Lung (tissue), 13 donors: ENCODE measurements around the gene METAP2. TPM values are rescaled to one million over a fixed set of nuclear protein-coding genes. Genes with fewer than 3 reads are reported as not detected.

Experiments
- ATAC-seq: fragments of 200-7000 bp; cut with Tn5 transposase; one replicate; pipeline ENCODE4 v1.9.1; 2020; ENCODE audit warnings: moderate number of reproducible peaks; ENCODE audit not compliant: insufficient read depth, low FRiP score
- DNase-seq, 3 donors: peaks; one replicate each; pipeline ENCODE4 v3.0.0-alpha.2; 2013 to 2017
- H3K27ac ChIP-seq, 2 donors: one replicate each; pipeline ENCODE4 v1.5.1; 2013; ENCODE audit warnings: mild to moderate bottlenecking in 2 of 2, moderate library complexity in 2 of 2, control low read depth in 1 of 2, inconsistent platforms in 1 of 2, low read depth in 1 of 2, low read length in 1 of 2
- H3K27me3 ChIP-seq, 3 donors: one replicate each; pipeline ENCODE4 v1.5.1; 2013; ENCODE audit warnings: low read length in 2 of 3; ENCODE audit not compliant: control insufficient read depth in 3 of 3, insufficient read depth in 3 of 3
- H3K36me3 ChIP-seq, 4 donors: one replicate each; pipeline ENCODE4 v1.5.1; 2013; ENCODE audit warnings: low read length in 4 of 4, mild to moderate bottlenecking in 1 of 4, moderate library complexity in 1 of 4; ENCODE audit not compliant: control insufficient read depth in 4 of 4, insufficient read depth in 4 of 4
- H3K4me1 ChIP-seq, 5 donors: one replicate each; pipeline ENCODE4 v1.5.1; 2013; ENCODE audit warnings: low read length in 5 of 5, mild to moderate bottlenecking in 2 of 5, moderate library complexity in 1 of 5; ENCODE audit not compliant: control insufficient read depth in 5 of 5, insufficient read depth in 5 of 5
- H3K4me3 ChIP-seq: one replicate; pipeline ENCODE4 v1.5.1; 2013; ENCODE audit warnings: mild to moderate bottlenecking, control low read depth, moderate library complexity
- H3K9ac ChIP-seq, 2 donors: one replicate each; pipeline ENCODE4 v1.5.1; 2013; ENCODE audit warnings: low read length in 2 of 2, control low read depth in 1 of 2; ENCODE audit not compliant: insufficient read depth in 1 of 2
- H3K9me3 ChIP-seq, 4 donors: one replicate each; pipeline ENCODE4 v1.5.1; 2013; ENCODE audit warnings: low read length in 3 of 4, mild to moderate bottlenecking in 1 of 4, moderate library complexity in 1 of 4; ENCODE audit not compliant: control insufficient read depth in 4 of 4, insufficient read depth in 3 of 4
- CTCF ChIP-seq: IDR thresholded peaks from 2 replicates; pipeline ENCODE4 v1.5.1; 2012; ENCODE audit warnings: mild to moderate bottlenecking; ENCODE audit errors: control extremely low read depth, extremely low read depth
- WGBS, 2 donors: extraction: QIAGEN DNeasy Blood & Tissue Kit; methylation state at CpG; one replicate each; pipeline ENCODE4 v1.1.7; 2013; 5-methylcytosine and 5-hydroxymethylcytosine counted together
- polyA plus RNA-seq, 2 donors: library from polyadenylated mRNA; stranded (reverse); fragments of 200-250 nt; gene quantifications; one replicate each; pipeline ENCODE4 v1.2.1, GENCODE V29; 2013
- small RNA-seq: library from RNA; depleted of rRNA; stranded (forward); fragments of <200 nt; gene quantifications from one replicate; pipeline ENCODE3, GENCODE V24; 2014; ENCODE audit warnings: low replicate concordance
- total RNA-seq, 2 donors: library from RNA; depleted of rRNA in 1 of 2; stranded (reverse); fragments of >200 nt in 1 of 2; gene quantifications; one replicate each; pipeline ENCODE4 v1.2.1, GENCODE V29; 2014 to 2021
- donor health status: control.
- donor health status: control.
- donor health status: Bipolar disorder and iron deficiency.
- donor health status: healthy.
- donor health status: DM: yes; HTN: yes; CAD: no.

Gene METAP2
- total and polyA plus RNA-seq, 4 donors, result 49.1 to 60.4 (median 51.4) TPM

DNA sequence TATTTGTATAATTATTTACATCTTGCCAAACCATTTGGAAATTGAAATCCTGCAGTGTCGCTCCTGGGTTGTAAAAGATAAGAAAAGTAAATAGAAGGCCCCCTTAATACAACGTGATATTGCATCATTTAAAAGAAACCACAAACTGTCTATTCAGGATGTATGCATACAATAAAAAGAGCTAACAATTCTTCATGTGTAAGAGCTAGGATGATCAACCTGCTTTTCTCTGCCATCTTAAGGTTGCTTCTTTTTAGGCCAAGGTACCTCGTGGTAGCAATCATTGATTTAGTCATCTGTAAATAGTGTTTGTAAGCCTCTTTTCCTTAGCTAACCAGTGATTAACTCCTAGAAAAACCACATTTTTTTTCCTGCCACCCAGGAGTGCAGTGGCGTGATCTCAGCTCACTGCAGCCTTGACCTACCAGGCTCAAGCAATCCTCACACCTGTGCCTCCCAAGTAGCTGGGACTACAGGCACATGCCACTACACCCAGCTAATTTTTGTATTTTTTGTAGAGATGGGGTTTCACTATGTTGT lies 80.7 kb downstream of the METAP2 start:
- H3K27ac ChIP-seq, result no peak overlapping the region
- H3K4me3 ChIP-seq, result no peak overlapping the region
- no peak overlapping the region for H3K9ac ChIP-seq
- 21 to 25% methylated on average over 4 of the region's 4 CpGs for WGBS, 2 donors
- H3K27me3 ChIP-seq, result peaks cover 0 to 25% (median 22%) of the 10 kb centered on the region in 3 donors
- DNase-seq (no peak), ATAC-seq (no peak)
- no peaks in the 10 kb centered on the region for H3K4me1 ChIP-seq
- no peaks in the 10 kb centered on the region for H3K36me3 ChIP-seq
- TF ChIP-seq CTCF, result no peak
- H3K9me3 ChIP-seq, result peaks cover 0 to 1% (median 0%) of the 10 kb centered on the region in 4 donors

DNA sequence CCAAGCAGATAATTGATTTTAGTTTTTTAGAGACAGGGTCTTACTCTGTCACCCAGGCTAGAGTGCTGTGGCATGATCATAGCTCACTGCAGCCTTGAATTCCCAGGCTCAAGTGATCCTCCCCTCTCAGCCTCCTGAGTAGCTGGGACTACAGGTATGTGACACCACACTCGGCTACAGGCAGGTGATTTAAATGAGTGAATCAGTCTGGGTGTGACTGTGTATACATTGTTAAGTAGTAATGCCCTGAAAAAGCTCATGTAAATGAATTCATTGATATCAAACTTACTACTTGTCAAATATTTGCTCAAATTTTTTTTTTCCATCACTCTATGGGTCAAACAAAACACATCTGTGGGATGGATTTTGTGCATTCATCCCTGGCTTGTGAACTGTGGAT lies 83.7 kb downstream of the METAP2 start:
- ATAC-seq, result no peak
- WGBS, 2 donors, result 66 to 86% methylated on average over 1 of the region's 1 CpG

More for the DNA sequence above, 83.7 kb downstream of the METAP2 start:
- H3K9ac ChIP-seq, result no peak overlapping the region
- H3K27ac ChIP-seq, result no peak overlapping the region
- H3K36me3 ChIP-seq, result no peaks in the 10 kb centered on the region
- no peak for DNase-seq
- peaks cover 0 to 2% (median 2%) of the 10 kb centered on the region in 3 donors for H3K27me3 ChIP-seq
- H3K4me3 ChIP-seq, result no peak overlapping the region
- no peaks in the 10 kb centered on the region for H3K4me1 ChIP-seq
- peaks cover 0 to 1% (median 0%) of the 10 kb centered on the region in 4 donors for H3K9me3 ChIP-seq
- TF ChIP-seq CTCF, result no peak

Small RNA genes within 50 kb of the gene (small RNA-seq; reads per million reads assigned to genes)
- not detected for gene RNU6-735P

Other genes with a start within 250 kb of the METAP2 start
- 10 to 100 TPM; 11.6 to 18.6 TPM for gene USP44, start 77.3 kb downstream of the METAP2 start, total RNA-seq
- gene USP44, start 77.3 kb downstream of the METAP2 start, polyA plus RNA-seq, result 1 to 10 TPM; 2.3 to 8.9 TPM